Measurements from ENCODE around the gene ANTKMT.

ANTKMT gene

GRCh38 chr16:677316-678190, 43.4 kb upstream of the ANTKMT start:
- Histone ChIP-seq H3K4me1 (ENCODE audit: control insufficient read depth, insufficient read depth, low read length) (no peaks in the 10 kb centered on the region), H3K9ac (ENCODE audit: low read depth, low read length) (no peak overlapping the region), H3K4me3 (ENCODE audit: low read depth, low read length) (peak overlapping the region; percentile 24), H3K27me3 (ENCODE audit: control insufficient read depth, insufficient read depth, low read length) (no peaks in the 10 kb centered on the region), H3K9me3 (ENCODE audit: control insufficient read depth, insufficient read depth, low read length) (no peaks in the 10 kb centered on the region), H3K36me3 (ENCODE audit: control insufficient read depth, insufficient read depth, low read length) (peaks cover 31% of the 10 kb centered on the region)

DNA sequence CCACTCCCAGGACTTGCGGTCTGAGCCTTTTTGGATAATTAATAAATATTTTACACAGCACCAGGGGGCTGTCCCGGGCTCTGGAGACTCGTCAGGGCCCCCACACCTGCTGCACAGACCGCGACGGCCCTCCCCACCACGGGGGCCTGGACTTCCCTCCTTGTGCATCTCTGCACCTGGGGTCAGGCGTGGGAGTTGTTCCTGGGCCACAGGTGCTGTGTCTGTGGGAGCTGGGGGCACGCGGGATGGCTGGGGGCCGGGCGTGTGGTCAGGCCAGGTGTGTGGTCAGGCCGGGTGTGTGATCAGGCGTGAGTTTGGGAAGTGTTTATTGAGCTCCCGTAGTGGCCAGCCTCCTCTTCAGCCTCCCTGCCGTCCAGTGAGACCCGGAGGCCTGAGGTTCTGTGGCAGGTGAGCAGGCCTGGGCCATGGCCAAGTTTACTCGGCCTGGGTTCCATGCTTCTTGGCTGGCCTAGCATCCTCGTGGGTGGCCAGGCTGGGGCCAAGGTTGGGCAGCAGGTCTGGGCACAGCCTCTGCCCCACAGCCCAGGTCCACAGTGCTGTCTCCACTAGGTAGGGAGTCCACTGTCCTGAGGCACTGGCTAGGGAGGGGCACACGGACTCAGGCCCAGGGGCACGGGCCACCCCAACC, 42.6 kb upstream of the ANTKMT start:
- Histone ChIP-seq H3K4me1 (ENCODE audit: control insufficient read depth, insufficient read depth, low read length) (peaks cover 3% of the 10 kb centered on the region), H3K36me3 (ENCODE audit: control insufficient read depth, insufficient read depth, low read length) (peaks cover 31% of the 10 kb centered on the region), H3K4me3 (ENCODE audit: low read depth, low read length) (no peak overlapping the region), H3K9ac (ENCODE audit: low read depth, low read length) (no peak overlapping the region), H3K27me3 (ENCODE audit: control insufficient read depth, insufficient read depth, low read length) (no peaks in the 10 kb centered on the region), H3K9me3 (ENCODE audit: control insufficient read depth, insufficient read depth, low read length) (no peaks in the 10 kb centered on the region)

- H3K9me3 ChIP-seq (ENCODE audit: control insufficient read depth, insufficient read depth, low read length), result no peaks in the 10 kb centered on the region
- H3K9ac ChIP-seq (ENCODE audit: low read depth, low read length), result no peak overlapping the region
- peak overlapping the region; percentile 73 for H3K4me3 ChIP-seq (ENCODE audit: low read depth, low read length)
- peaks cover 26% of the 10 kb centered on the region for H3K36me3 ChIP-seq (ENCODE audit: control insufficient read depth, insufficient read depth, low read length)
- H3K4me1 ChIP-seq (ENCODE audit: control insufficient read depth, insufficient read depth, low read length), result peaks cover 3% of the 10 kb centered on the region
- no peaks in the 10 kb centered on the region for H3K27me3 ChIP-seq (ENCODE audit: control insufficient read depth, insufficient read depth, low read length)
Observed at GRCh38 chr16:678858-679813, 41.8 kb upstream of the ANTKMT start.

DNA sequence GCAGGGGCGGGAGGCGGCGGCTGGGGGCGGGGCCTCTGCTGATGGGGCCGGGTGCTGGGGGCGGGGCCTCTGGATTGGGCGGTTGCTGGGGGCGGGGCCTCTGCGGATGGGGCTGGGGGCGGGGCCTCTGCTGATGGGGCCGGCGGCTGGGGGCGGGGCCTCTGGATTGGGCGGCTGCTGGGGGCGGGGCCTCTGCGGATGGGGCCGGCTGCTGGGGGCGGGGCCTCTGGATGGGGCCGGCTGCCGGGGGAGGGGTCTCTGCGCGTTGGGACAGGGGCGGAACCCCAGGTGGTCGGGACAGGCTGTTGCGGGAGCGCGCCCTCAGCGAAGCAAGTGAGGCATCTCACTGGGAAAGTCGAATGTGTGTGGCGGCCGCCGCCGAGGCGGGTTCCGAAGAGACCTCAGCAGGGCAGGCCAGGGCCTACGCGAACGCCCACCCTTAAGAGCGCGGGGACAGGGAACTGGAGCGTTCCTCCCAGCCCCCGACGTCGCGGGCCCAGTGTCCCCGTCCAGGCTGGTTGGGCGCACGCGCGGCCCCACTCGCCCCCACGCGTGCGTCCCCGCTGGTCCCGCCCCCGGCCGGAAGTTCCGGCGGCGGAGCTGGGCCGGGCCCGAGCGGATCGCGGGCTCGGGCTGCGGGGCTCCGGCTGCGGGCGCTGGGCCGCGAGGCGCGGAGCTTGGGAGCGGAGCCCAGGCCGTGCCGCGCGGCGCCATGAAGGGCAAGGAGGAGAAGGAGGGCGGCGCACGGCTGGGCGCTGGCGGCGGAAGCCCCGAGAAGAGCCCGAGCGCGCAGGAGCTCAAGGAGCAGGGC, 40.9 kb upstream of the ANTKMT start, which contains the start of gene STUB1:
Gene STUB1, plus strand, starts transcription at position 597 of the 811 bp plus-strand sequence. Its CDS starts 116 bp downstream, at position 713.
- Histone ChIP-seq H3K4me3 (ENCODE audit: low read depth, low read length) (peak within 1 kb of the TSS; percentile 73), H3K4me1 (ENCODE audit: control insufficient read depth, insufficient read depth, low read length) (peaks cover 3% of the 10 kb centered on the region), H3K36me3 (ENCODE audit: control insufficient read depth, insufficient read depth, low read length) (peaks cover 23% of the 10 kb centered on the region), H3K27me3 (ENCODE audit: control insufficient read depth, insufficient read depth, low read length) (no peaks in the 10 kb centered on the region), H3K9ac (ENCODE audit: low read depth, low read length) (peak within 1 kb of the TSS; percentile 83), H3K9me3 (ENCODE audit: control insufficient read depth, insufficient read depth, low read length) (no peaks in the 10 kb centered on the region)

- Histone ChIP-seq H3K36me3 (ENCODE audit: control insufficient read depth, insufficient read depth, low read length) (peaks cover 29% of the 10 kb centered on the region), H3K4me3 (ENCODE audit: low read depth, low read length) (peak overlapping the region; percentile 69), H3K4me1 (ENCODE audit: control insufficient read depth, insufficient read depth, low read length) (peaks cover 3% of the 10 kb centered on the region), H3K27me3 (ENCODE audit: control insufficient read depth, insufficient read depth, low read length) (no peaks in the 10 kb centered on the region), H3K9ac (ENCODE audit: low read depth, low read length) (peak overlapping the region; percentile 83), H3K9me3 (ENCODE audit: control insufficient read depth, insufficient read depth, low read length) (no peaks in the 10 kb centered on the region)
Observed at GRCh38 chr16:680625-680945, 40.4 kb upstream of the ANTKMT start.

- Histone ChIP-seq H3K4me1 (ENCODE audit: control insufficient read depth, insufficient read depth, low read length) (peaks cover 3% of the 10 kb centered on the region), H3K36me3 (ENCODE audit: control insufficient read depth, insufficient read depth, low read length) (peaks cover 32% of the 10 kb centered on the region), H3K9ac (ENCODE audit: low read depth, low read length) (peak overlapping the region; percentile 83), H3K27me3 (ENCODE audit: control insufficient read depth, insufficient read depth, low read length) (no peaks in the 10 kb centered on the region), H3K4me3 (ENCODE audit: low read depth, low read length) (peak overlapping the region; percentile 69), H3K9me3 (ENCODE audit: control insufficient read depth, insufficient read depth, low read length) (no peaks in the 10 kb centered on the region)
Observed at GRCh38 chr16:680967-681745, 39.8 kb upstream of the ANTKMT start.

DNA sequence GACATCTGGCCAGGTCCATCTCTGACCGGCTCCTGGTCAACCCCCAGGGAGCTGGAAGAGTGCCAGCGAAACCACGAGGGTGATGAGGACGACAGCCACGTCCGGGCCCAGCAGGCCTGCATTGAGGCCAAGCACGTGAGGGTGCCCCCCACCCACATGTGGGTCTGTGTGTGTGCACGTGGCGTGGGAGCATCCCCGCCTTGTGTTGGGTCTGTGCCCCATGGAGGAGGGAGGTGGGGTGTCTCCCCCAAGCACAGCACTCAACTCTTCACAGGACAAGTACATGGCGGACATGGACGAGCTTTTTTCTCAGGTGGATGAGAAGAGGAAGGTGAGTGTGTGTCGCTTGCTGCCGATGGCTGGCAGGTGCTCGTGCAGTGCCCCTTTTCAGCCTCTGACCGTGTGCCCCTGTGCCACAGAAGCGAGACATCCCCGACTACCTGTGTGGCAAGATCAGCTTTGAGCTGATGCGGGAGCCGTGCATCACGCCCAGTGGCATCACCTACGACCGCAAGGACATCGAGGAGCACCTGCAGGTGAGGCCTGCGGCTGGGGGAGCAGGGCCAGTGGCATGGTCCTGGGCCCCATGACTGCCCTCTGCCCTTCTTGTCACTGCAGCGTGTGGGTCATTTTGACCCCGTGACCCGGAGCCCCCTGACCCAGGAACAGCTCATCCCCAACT, 39.1 kb upstream of the ANTKMT start:
- H3K27me3 ChIP-seq (ENCODE audit: control insufficient read depth, insufficient read depth, low read length), result no peaks in the 10 kb centered on the region
- H3K4me1 ChIP-seq (ENCODE audit: control insufficient read depth, insufficient read depth, low read length), result peaks cover 3% of the 10 kb centered on the region
- H3K36me3 ChIP-seq (ENCODE audit: control insufficient read depth, insufficient read depth, low read length), result peaks cover 39% of the 10 kb centered on the region
- H3K9ac ChIP-seq (ENCODE audit: low read depth, low read length), result no peak overlapping the region
- H3K4me3 ChIP-seq (ENCODE audit: low read depth, low read length), result peak overlapping the region; percentile 69
- H3K9me3 ChIP-seq (ENCODE audit: control insufficient read depth, insufficient read depth, low read length), result no peaks in the 10 kb centered on the region

- Histone ChIP-seq H3K36me3 (ENCODE audit: control insufficient read depth, insufficient read depth, low read length) (peaks cover 39% of the 10 kb centered on the region), H3K4me1 (ENCODE audit: control insufficient read depth, insufficient read depth, low read length) (peaks cover 3% of the 10 kb centered on the region), H3K27me3 (ENCODE audit: control insufficient read depth, insufficient read depth, low read length) (no peaks in the 10 kb centered on the region), H3K9ac (ENCODE audit: low read depth, low read length) (no peak overlapping the region), H3K9me3 (ENCODE audit: control insufficient read depth, insufficient read depth, low read length) (no peaks in the 10 kb centered on the region), H3K4me3 (ENCODE audit: low read depth, low read length) (peak overlapping the region; percentile 75)
Observed at GRCh38 chr16:682493-683395, 38.2 kb upstream of the ANTKMT start.

DNA sequence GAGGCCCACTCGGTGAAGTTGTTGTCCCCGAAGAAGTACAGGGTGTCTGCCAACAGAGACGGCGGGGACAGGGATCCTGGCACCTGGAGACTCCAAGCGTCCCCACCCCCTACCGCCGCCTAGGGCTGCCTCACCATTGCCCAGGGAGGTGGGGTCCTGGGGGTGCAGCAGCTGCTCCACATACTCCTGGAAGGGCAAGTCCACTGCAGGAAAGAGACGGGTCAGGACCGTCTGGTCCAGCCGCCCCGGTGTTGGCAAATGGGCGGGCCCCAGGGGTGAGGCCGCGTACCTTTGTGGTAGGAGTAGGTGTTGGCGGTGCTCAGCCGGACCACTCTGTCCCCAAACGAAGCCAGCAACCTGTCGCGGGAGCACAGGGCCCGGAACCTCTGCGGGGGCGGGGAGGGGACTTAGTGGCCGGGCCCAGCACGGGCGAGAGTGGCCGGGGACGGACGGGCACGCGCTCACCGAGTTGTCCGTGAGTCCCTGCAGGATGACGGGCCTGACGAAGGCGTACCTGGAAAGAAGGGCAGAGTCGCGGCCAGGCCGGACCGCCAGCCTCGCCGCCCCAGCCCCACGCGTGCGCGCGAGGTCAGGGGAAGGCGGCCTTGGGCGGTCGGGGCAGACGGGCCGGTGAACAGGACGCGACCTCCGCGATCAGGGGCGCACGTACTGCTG, 37.4 kb upstream of the ANTKMT start:
- Histone ChIP-seq H3K9ac (ENCODE audit: low read depth, low read length) (peak overlapping the region; percentile 70), H3K4me1 (ENCODE audit: control insufficient read depth, insufficient read depth, low read length) (peaks cover 3% of the 10 kb centered on the region), H3K4me3 (ENCODE audit: low read depth, low read length) (peak overlapping the region; percentile 75), H3K27me3 (ENCODE audit: control insufficient read depth, insufficient read depth, low read length) (no peaks in the 10 kb centered on the region), H3K36me3 (ENCODE audit: control insufficient read depth, insufficient read depth, low read length) (peaks cover 39% of the 10 kb centered on the region), H3K9me3 (ENCODE audit: control insufficient read depth, insufficient read depth, low read length) (no peaks in the 10 kb centered on the region)

All from iPS-15b (cell line).